T-helper 17 cell (primary cell): Measurements from ENCODE around the gene IFITM1. TPM values are rescaled to one million over a fixed set of nuclear protein-coding genes. Genes with fewer than 3 reads are reported as not detected.
"Not testable (repeated sequence)": the region's sequence is repeated elsewhere in the genome, so short reads cannot be mapped to it uniquely, and the experiment has no call there.

Experiments
- ATAC-seq: fragments of 150-1000 bp; cut with Tn5 transposase; 2 replicates; pipeline ENCODE4 v1.10.0; 2021; ENCODE audit warnings: mild to moderate bottlenecking, moderate library complexity
- DNase-seq, 3 donors: peaks; one replicate each; pipeline versions ENCODE4 v3.0.0 to v3.0.0-alpha.2; 2020 to 2021
- H3K9me3 ChIP-seq: one replicate; pipeline ENCODE4 v1.7.0; 2013; ENCODE audit warnings: low read length, mild to moderate bottlenecking; ENCODE audit not compliant: control insufficient read depth, poor library complexity, severe bottlenecking
- H3K27ac Mint-ChIP-seq: one replicate; pipeline ENCODE4 v1.8.0; 2022; ENCODE audit warnings: mild to moderate bottlenecking, moderate library complexity, mixed read lengths
- H3K27me3 Mint-ChIP-seq: one replicate; pipeline ENCODE4 v1.8.0; 2022; ENCODE audit warnings: mixed read lengths
- H3K36me3 Mint-ChIP-seq: one replicate; pipeline ENCODE4 v1.8.0; 2022; ENCODE audit warnings: low read depth, mixed read lengths
- H3K4me1 Mint-ChIP-seq: one replicate; pipeline ENCODE4 v1.8.0; 2022; ENCODE audit warnings: mild to moderate bottlenecking, mixed read lengths
- H3K4me3 Mint-ChIP-seq: one replicate; pipeline ENCODE4 v1.8.0; 2022; ENCODE audit warnings: mild to moderate bottlenecking, moderate library complexity, mixed read lengths
- total RNA-seq, 4 donors: library from RNA in 2 of 4; stranded (reverse) in 2 of 4; gene quantifications; one replicate each; pipeline ENCODE4 v1.2.3 and lab custom pipeline; 2022 to 2026

The IFITM1 gene
- total RNA-seq, 2 donors from 2014 or later = 344 to 363 TPM

DNA sequence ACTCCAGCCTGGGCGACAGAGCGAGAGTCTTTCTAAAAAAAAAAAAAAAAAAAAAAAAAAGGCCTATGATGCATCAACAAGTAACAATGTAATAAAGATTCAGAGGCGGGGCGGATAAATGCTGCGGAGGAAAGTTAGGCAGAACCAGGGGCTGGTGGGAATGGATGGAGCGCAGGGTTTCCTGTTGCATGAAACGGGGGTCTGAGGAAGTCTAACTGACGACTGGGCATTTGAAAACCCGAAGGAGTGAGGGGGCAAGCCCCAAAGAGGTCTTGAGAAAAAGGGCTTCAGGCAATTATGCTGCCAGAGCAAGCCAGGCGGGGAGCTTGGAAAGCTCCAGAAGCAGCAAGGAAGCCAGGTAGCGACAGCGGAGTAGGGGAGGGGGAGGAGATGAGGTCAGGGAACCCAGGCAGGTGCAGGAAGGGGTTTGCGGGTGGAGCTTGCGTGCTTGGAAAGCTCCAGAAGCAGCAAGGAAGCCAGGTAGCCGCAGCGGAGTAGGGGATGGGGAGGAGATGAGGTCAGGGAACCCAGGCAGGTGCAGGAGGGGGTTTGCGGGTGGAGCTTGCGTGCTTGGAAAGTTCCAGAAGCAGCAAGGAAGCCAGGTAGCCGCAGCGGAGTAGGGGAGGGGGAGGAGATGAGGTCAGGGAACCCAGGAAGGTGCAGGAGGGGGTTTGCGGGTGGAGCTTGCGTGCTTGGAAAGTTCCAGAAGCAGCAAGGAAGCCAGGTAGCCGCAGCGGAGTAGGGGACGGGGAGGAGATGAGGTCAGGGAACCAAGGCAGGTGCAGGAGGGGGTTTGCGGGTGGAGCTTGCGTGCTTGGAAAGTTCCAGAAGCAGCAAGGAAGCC is 26.6 kb upstream of the IFITM1 start:
- H3K27ac Mint-ChIP-seq = peak overlapping the region; percentile 97
- not testable (repeated sequence) for H3K36me3 Mint-ChIP-seq, H3K9me3 ChIP-seq, H3K27me3 Mint-ChIP-seq
- DNase-seq (peak in 2 of 3 donors; percentile 56 to 81), ATAC-seq (peak; percentile 25)
- peaks cover 33% of the 10 kb centered on the region for H3K4me1 Mint-ChIP-seq
- peak overlapping the region; percentile 98 for H3K4me3 Mint-ChIP-seq

DNA sequence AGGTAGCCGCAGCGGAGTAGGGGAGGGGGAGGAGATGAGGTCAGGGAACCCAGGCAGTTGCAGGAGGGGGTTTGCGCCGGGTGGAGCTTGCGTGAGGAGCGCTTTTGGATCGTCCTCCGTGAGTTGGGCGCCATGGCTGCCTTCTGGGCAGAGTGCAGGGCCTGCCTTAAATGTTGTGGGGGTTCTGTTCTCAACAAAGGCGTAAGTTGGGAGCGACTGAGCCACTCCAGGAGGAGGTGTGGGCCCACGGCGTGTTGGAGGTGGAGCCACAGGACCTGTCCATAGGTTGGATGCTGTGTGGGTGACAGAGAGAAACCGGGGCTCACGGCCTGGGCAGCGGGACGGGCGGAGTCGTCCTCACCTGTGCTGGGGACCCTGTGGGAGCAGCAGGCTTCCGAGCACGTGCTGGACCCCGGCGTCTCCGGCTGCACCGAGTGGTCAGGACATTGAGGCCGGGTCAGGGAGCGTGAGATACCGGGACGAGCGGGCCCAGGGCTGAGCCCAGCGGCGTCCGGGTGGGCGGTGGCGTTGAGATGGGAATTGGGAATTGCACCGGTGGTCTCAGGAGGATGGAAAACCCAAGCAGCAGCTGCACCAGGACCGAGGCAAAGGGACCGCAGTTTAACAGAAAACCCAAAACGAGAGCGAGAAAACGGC is 25.9 kb upstream of the IFITM1 start:
- ATAC-seq (peak; percentile 65), DNase-seq (peak in 2 of 3 donors; percentile 5 to 45)
- no peaks in the 10 kb centered on the region for H3K9me3 ChIP-seq
- Mint-ChIP-seq H3K4me1 (peaks cover 26% of the 10 kb centered on the region), H3K4me3 (peak overlapping the region; percentile 98), H3K27ac (peak overlapping the region; percentile 97), H3K36me3 (peaks cover 3% of the 10 kb centered on the region), H3K27me3 (no peaks in the 10 kb centered on the region)

DNA sequence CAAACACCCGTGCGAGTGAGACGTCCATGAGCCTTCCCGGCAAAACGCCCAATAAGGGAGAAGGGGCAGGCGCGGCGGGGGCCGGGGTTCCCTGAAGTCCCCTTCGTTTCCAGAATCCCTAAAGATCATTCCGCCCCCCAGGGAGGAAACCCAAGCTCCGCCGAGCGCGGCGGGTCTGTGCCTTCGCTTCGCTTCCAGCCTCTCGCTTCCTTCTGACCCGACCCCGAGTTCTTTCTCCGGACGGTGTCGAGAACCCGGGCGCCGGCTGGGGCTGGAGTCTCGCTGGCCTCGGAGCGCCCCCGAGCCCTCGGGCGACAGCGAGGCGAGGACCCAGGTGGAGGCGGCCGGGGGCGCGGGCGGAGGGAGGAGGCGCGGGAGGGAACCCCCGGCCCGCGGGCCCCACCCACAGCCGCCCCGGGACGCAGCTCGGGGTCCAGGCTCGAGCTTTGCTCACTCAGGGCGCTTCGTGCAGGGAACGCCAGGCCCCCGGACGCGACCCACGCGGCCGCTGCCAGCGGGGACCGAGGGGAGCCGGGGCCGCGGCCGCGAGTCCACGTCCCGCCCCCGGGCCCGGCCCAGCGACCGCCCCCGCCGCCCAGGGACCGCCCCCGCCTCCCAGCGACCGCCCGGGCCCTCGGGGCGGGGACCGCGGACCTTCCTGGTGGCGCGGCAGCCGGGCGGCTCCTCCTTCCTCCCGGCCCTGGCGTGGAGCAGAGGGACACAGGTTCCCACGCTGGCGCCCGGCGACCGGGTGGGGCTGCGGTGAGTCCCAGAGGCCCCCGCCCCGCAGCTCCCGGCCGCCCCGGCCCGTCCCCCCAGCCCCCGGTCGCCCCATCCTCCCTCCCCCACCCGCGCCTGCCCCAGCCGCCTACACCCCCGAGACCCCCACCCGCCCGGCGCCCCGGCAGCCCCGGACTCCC is 25.1 kb upstream of the IFITM1 start, which contains the start of gene PGGHG:
Gene PGGHG (plus strand): TSS at position 649 of the 920 bp plus-strand sequence. CDS start 691 bp downstream, outside the sequence.
- DNase-seq (peak; percentile 31 to 67 (median 54)), ATAC-seq (peak; percentile 39)
- peak within 1 kb of the TSS; percentile 97 for H3K27ac Mint-ChIP-seq
- H3K9me3 ChIP-seq = no peaks in the 10 kb centered on the region
- peaks cover 25% of the 10 kb centered on the region for H3K4me1 Mint-ChIP-seq
- peak within 1 kb of the TSS; percentile 98 for H3K4me3 Mint-ChIP-seq
- H3K36me3 Mint-ChIP-seq = peaks cover 3% of the 10 kb centered on the region
- no peaks in the 10 kb centered on the region for H3K27me3 Mint-ChIP-seq

DNA sequence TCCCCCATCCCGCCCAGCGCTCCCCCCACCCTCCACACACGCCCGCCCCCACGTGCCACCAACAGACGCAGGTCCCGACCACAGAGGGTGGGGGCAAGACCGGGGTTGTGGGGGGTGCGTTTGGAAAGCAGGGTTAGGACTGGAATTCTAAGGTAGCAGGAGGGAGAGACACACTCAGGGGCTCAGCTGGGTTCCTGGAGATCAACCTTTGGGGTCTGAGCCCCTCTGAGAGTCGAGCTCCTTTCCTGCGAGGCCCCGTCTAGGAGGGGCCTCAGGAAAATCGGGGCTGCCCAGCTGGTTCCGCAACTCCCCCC is 24.5 kb upstream of the IFITM1 start:
- no peaks in the 10 kb centered on the region for H3K9me3 ChIP-seq
- Mint-ChIP-seq H3K4me3 (peak overlapping the region; percentile 86), H3K27me3 (no peaks in the 10 kb centered on the region), H3K36me3 (peaks cover 3% of the 10 kb centered on the region), H3K27ac (no peak overlapping the region), H3K4me1 (peaks cover 25% of the 10 kb centered on the region)
- DNase-seq (peak in 1 of 3 donors; percentile 22), ATAC-seq (no peak)

DNA sequence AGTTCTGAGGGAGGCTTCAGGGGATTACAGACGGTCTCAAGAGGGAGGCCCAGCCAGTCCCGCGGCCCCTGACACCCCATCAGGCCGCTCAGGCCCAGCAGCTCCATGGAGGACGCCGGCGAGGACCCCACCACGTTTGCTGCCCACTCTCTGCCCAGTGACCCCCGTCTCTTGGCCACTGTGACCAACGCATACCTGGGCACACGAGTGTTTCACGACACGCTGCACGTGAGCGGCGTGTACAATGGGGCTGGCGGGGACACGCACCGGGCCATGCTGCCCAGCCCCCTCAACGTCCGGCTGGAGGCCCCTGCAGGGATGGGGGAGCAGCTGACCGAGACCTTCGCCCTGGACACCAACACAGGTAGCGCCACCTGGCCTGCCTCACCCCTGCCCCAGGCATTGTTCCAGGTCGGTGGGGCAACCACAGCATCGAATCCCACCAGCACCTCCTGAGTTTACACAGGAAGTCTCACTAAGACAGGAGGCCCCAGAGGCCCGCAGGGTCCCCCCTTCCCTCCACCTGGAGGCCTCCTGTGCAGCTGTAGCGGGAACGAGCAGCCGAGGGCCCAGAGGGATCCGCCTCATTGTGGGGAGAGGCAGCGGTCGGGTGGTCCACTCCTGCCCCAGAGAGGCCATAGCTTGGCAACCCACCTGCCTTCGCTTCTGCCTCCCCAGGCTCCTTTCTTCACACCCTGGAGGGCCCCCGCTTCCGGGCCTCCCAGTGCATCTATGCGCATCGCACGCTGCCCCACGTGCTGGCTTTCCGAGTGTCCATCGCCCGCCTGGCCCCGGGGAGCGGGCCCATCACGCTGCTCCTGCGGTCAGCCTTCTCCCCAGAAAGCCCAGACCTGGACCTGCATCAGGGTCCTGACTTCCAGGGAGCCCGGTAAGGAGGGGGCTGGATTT is 23.9 kb upstream of the IFITM1 start:
- peak overlapping the region; percentile 86 for H3K4me3 Mint-ChIP-seq

DNA sequence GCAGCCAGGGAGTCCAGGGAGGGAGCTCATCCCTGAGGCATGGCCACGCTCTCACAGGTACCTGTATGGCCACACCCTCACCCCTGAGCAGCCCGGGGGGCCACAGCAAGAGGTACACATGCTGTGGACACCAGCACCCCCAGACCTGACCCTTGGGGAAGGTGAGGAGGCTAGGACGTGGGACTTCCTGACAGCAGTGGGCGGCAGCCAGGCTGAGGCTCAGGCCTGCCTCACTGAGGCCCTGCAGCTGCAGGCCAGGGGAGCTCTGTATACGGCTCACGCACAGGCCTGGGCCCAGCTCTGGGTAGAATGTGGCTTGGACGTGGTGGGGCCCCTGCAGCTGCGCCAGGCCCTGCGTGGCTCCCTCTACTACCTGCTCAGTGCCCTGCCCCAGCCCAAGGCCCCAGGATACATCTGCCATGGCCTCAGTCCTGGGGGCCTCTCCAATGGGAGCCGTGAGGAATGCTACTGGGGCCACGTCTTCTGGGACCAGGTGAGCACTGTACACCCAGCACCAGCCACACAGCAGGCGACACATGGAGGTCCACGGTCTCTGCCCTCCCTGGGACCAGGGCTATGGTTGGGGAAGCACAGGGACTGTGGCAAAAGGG is 23.1 kb upstream of the IFITM1 start:
- ATAC-seq (no peak), DNase-seq (peak in 1 of 3 donors; percentile 4)
- Mint-ChIP-seq H3K4me3 (peak overlapping the region; percentile 86), H3K27me3 (no peaks in the 10 kb centered on the region), H3K36me3 (peaks cover 3% of the 10 kb centered on the region), H3K27ac (peak overlapping the region; percentile 60), H3K4me1 (peaks cover 25% of the 10 kb centered on the region)
- H3K9me3 ChIP-seq = no peaks in the 10 kb centered on the region

More for the DNA sequence above, 23.9 kb upstream of the IFITM1 start:
- no peaks in the 10 kb centered on the region for H3K27me3 Mint-ChIP-seq
- no peaks in the 10 kb centered on the region for H3K9me3 ChIP-seq
- peak overlapping the region; percentile 24 for H3K27ac Mint-ChIP-seq
- DNase-seq (peak in 1 of 3 donors; percentile 3), ATAC-seq (no peak)
- peaks cover 25% of the 10 kb centered on the region for H3K4me1 Mint-ChIP-seq
- peaks cover 3% of the 10 kb centered on the region for H3K36me3 Mint-ChIP-seq

DNA sequence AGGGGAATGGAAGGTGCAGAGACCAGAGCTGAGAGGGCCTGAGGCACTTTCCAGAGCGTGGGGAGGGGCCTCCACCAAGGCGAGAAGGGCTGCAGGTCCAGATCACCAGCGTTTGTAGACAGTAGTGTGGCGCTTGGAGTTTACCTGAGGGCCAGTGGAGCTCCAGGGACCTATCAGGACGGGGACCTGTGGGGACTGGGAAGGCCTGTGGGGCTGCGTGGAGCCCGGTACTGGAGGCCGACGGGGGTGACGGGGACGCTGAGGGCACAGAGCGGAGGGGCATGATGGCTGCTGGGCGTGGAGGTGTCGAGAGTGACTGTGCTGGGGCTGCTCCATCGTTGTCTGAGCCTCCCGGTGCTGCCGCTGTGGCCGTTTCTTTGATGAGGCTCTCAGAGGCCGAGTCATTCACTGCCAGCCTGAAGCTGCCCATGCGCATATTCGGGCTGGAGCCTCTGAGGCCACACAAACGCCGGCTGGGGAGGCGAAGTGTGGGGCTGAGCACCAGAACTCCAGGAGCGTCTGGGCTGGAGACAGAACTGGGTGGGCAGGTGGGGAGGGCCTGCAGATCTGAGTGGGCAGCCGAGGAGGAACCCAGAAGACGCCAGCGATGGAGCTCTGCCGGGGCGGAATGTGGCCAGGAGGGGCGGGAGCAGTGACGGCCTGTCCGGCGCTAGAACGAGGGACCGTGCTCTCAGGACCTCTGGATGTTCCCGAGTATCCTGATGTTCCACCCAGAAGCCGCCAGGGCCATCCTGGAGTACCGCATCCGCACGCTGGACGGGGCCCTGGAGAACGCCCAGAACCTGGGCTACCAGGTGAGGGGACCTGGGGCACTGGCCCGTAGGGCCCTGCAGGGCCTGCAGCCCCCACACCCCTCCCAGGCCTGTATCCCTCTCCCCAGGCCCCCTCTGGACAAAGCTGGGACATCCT is 22.3 kb upstream of the IFITM1 start:
- Mint-ChIP-seq H3K36me3 (peaks cover 3% of the 10 kb centered on the region), H3K27ac (peak overlapping the region; percentile 60), H3K27me3 (no peaks in the 10 kb centered on the region), H3K4me3 (peak overlapping the region; percentile 86), H3K4me1 (peaks cover 23% of the 10 kb centered on the region)
- no peaks in the 10 kb centered on the region for H3K9me3 ChIP-seq
- DNase-seq = peak in 1 of 3 donors; percentile 3
- no peak for ATAC-seq

DNA sequence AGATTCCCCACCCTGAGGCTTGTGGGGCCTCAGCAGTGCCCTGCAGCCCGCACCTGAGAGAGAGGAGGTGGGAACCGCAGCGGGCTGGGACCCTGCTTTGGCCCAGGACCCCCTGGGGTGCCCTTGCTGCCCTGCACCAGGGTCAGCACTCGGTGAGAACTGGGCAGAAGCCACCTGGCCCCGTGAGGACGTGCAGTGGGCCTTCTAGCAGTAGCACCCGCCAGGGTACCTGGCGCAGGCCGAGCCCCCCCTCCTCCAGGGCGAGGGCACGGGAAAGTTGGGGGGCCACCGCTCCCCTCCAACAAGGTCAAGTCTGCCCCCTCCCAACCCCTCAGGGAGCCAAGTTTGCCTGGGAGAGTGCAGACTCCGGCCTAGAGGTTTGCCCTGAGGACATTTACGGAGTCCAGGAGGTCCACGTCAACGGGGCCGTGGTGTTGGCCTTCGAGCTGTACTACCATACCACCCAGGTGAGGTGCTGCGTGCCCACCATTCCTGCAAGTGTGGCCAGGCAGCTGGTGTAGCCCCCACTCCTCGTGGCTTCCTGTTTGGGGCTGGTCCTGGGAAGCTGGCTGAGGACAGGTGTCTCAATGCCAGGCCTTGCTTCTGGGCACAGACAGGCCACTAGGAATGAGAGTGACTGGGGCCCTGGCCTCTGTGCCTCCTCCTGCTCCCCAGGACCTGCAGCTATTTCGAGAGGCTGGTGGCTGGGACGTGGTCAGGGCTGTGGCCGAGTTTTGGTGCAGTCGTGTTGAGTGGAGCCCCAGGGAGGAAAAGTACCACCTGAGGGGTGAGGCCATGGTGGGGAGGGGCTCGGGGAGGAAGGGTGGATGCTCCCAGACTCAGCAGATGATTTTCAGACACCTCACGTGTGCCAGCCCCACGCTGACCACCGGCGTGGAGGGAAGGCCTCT is 21.4 kb upstream of the IFITM1 start:
- H3K4me3 Mint-ChIP-seq = no peak overlapping the region
- H3K27ac Mint-ChIP-seq = no peak overlapping the region
- DNase-seq = peak in 1 of 3 donors; percentile 3
- H3K9me3 ChIP-seq = no peaks in the 10 kb centered on the region
- H3K36me3 Mint-ChIP-seq = peaks cover 3% of the 10 kb centered on the region
- H3K4me1 Mint-ChIP-seq = peaks cover 25% of the 10 kb centered on the region
- H3K27me3 Mint-ChIP-seq = no peaks in the 10 kb centered on the region
- no peak for ATAC-seq

DNA sequence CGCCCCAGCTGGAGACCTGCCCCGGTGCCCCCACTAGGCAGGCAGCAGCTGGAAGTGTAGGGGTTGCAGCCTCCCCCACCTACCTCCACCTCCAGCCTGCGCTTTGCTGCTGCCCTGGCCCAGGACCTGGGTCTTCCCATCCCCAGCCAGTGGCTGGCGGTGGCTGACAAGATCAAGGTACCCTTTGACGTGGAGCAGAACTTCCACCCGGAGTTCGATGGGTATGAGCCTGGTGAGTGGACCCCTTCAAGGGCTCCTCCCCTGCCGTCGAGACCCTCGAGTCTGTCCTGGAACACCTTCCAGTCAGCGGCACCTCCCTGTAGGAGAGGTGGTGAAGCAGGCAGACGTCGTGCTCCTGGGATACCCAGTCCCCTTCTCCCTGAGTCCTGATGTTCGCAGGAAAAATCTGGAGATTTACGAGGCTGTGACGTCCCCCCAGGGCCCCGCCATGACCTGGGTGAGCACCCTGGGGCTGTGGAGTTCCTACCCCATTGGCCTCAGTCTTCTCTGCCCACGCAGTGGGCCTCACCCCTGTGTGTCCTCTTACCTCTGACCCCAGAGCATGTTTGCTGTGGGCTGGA is 20.5 kb upstream of the IFITM1 start:
- ATAC-seq = no peak
- peak in 1 of 3 donors; percentile 3 for DNase-seq
- Mint-ChIP-seq H3K4me1 (peaks cover 22% of the 10 kb centered on the region), H3K27ac (no peak overlapping the region), H3K4me3 (no peak overlapping the region), H3K27me3 (no peaks in the 10 kb centered on the region), H3K36me3 (no peaks in the 10 kb centered on the region)
- no peaks in the 10 kb centered on the region for H3K9me3 ChIP-seq
